K562 (cell line): ENCODE data around the gene BCAN. TPM values are rescaled to one million over a fixed set of nuclear protein-coding genes. Genes with fewer than 3 reads are reported as not detected.

Experiments used
- ATF1 ChIP-seq, 2 experiments: fragments of 450-650 bp in 1 of 2; IDR thresholded peaks; 2 replicates each; pipeline ENCODE4 v1.6.1; 2016; ENCODE audit warnings: missing compliant biosample characterization in 1 of 2, missing genetic modification characterization in 1 of 2
- CEBPB ChIP-seq: fragments of 450-650 bp; IDR thresholded peaks from 2 replicates; pipeline ENCODE4 v1.6.1; 2016; ENCODE audit warnings: missing genetic modification characterization, missing compliant biosample characterization
- COPS2 ChIP-seq: fragments of 450-650 bp; conservative IDR thresholded peaks from 2 replicates; pipeline ENCODE4 v1.6.1; 2016; ENCODE audit warnings: mild to moderate bottlenecking, moderate library complexity
- DACH1 ChIP-seq: fragments of 450-650 bp; IDR thresholded peaks from 2 replicates; pipeline ENCODE4 v1.6.1; 2018; ENCODE audit not compliant: partially characterized antibody
- ETS1 ChIP-seq: conservative IDR thresholded peaks from 2 replicates; pipeline ENCODE4 v1.6.1; 2011; ENCODE audit warnings: low read depth, mild to moderate bottlenecking, low read length; ENCODE audit not compliant: control insufficient read depth
- FOXK1 ChIP-seq: sonication (generic); formaldehyde crosslinking; IDR thresholded peaks from 2 replicates; pipeline ENCODE4 v1.8.0; 2022; ENCODE audit warnings: missing genetic modification reagents, mild to moderate bottlenecking, borderline replicate concordance
- FOXM1 ChIP-seq, 2 experiments: fragments of 450-650 bp in 1 of 2; sonication (generic) in 1 of 2; formaldehyde crosslinking in 1 of 2; IDR thresholded peaks; 2 replicates each; pipeline versions ENCODE4 v1.6.1 to v1.9.0; 2017 to 2022; ENCODE audit warnings: low read depth in 2 of 2, mild to moderate bottlenecking in 2 of 2, missing genetic modification reagents in 1 of 2, moderate library complexity in 1 of 2
- MAFF ChIP-seq: IDR thresholded peaks from 2 replicates; pipeline ENCODE4 v1.6.1; 2012; ENCODE audit warnings: low read length, improper control_type of control experiment
- MLLT1 ChIP-seq, 2 experiments: fragments of 450-650 bp; IDR thresholded peaks; 2 replicates each; pipeline ENCODE4 v1.6.1; 2016
- NCOA2 ChIP-seq, 2 experiments: fragments of 450-650 bp; IDR thresholded peaks; 2 replicates each; pipeline ENCODE4 v1.6.1; 2018; ENCODE audit warnings: mild to moderate bottlenecking in 2 of 2, moderate library complexity in 1 of 2; ENCODE audit not compliant: partially characterized antibody in 2 of 2
- NFIX ChIP-seq: fragments of 250-450 bp; sonication (Bioruptor Pico); IDR thresholded peaks from 2 replicates; pipeline ENCODE4 v1.4.0; 2020; ENCODE audit warnings: low read depth, mild to moderate bottlenecking, moderate library complexity
- SMARCA5 ChIP-seq: fragments of 450-650 bp; IDR thresholded peaks from 2 replicates; pipeline ENCODE4 v1.6.1; 2016
- SMARCC2 ChIP-seq: fragments of 450-650 bp; IDR thresholded peaks from 2 replicates; pipeline ENCODE4 v1.6.1; 2017; ENCODE audit warnings: antibody characterized with exemption, moderate library complexity, mild to moderate bottlenecking, low read depth
- SRSF9 ChIP-seq: fragments of 200-400 bp; formaldehyde crosslinking; IDR thresholded peaks from 2 replicates; pipeline ENCODE4 v1.6.1; 2017; ENCODE audit warnings: low read depth, low read length, borderline replicate concordance
- STAT5A ChIP-seq: IDR thresholded peaks from 2 replicates; pipeline ENCODE4 v1.6.1; 2012; ENCODE audit warnings: low read length, inconsistent platforms, borderline replicate concordance
- SUPT5H ChIP-seq: fragments of 450-650 bp; IDR thresholded peaks from 2 replicates; pipeline ENCODE4 v1.6.1; 2016
- TBP ChIP-seq: optimal IDR thresholded peaks from 2 replicates; pipeline ENCODE3; 2011; ENCODE audit warnings: low read depth, low read length, improper control_type of control experiment
- TCF7 ChIP-seq: sonication (generic); IDR thresholded peaks from 2 replicates; pipeline ENCODE4 v1.6.1; 2016; ENCODE audit warnings: antibody characterized with exemption, borderline replicate concordance
- TOE1 ChIP-seq, 2 experiments: fragments of 450-650 bp in 1 of 2; sonication (generic) in 1 of 2; formaldehyde crosslinking in 1 of 2; IDR thresholded peaks; 2 replicates each; pipeline versions ENCODE4 v1.7.1 to v1.8.0; 2016 to 2022; ENCODE audit warnings: borderline replicate concordance in 2 of 2, mild to moderate bottlenecking in 2 of 2, antibody characterized with exemption in 1 of 2, inconsistent platforms in 1 of 2, low read depth in 1 of 2, missing genetic modification reagents in 1 of 2, moderate library complexity in 1 of 2
- VEZF1 ChIP-seq: fragments of 200-800 bp; sonication (Bioruptor generic); IDR thresholded peaks from 2 replicates; pipeline ENCODE4 v1.6.1; 2017; ENCODE audit warnings: missing genetic modification characterization, missing compliant biosample characterization
- ZNF224 ChIP-seq: sonication (generic); formaldehyde crosslinking; IDR thresholded peaks from 2 replicates; pipeline ENCODE4 v1.8.0; 2022; ENCODE audit warnings: mild to moderate bottlenecking, missing genetic modification reagents
- ZNF354B ChIP-seq: fragments of 250-450 bp; sonication (Bioruptor Pico); IDR thresholded peaks from 2 replicates; pipeline ENCODE4 v1.4.0; 2020
- ZNF551 ChIP-seq: fragments of 250-450 bp; sonication (Bioruptor Pico); IDR thresholded peaks from 2 replicates; pipeline ENCODE4 v1.5.0; 2021; ENCODE audit warnings: mild to moderate bottlenecking, moderate library complexity
- polyA plus RNA-seq, 8 experiments: library from polyadenylated mRNA; depleted of rRNA in 4 of 8; stranded (reverse) in 5 of 8; unstranded in 3 of 8; fragments of >200 nt; fragmentation: Nextera tagmentation in 2 of 8; fragmentation: Illumina TruSeq in 1 of 8; extraction: Ambion mirVana in 2 of 8; extraction: Trizol in 1 of 8; gene quantifications; 2 replicates each; pipeline versions ENCODE4 v1.2.1 to v1.2.3, GENCODE V29; 2011 to 2014; ENCODE audit warnings: inconsistent platforms in 1 of 8, missing spikeins in 1 of 8
- total RNA-seq, 7 experiments: library from RNA; depleted of rRNA in 6 of 7; stranded (reverse); fragments of >200 nt in 6 of 7; fragmentation: Illumina TruSeq in 2 of 7; extraction: Trizol in 2 of 7; gene quantifications; 2 replicates each; pipeline versions ENCODE4 v1.2.1 to v1.2.3, GENCODE V29; 2011 to 2021; ENCODE audit warnings: low replicate concordance in 1 of 7

The BCAN gene
- total and polyA plus RNA-seq, 9 of the 15 experiments (the other 6 are each of a cell fraction or from before 2014, with no cell fraction given) = 0.04 to 0.33 (median 0.14) TPM; not detected in 5

GRCh38 chr1:156656806-156657740 lies 15.2 kb downstream of the BCAN start (continued):
- TF ChIP-seq VEZF1 (CRISPR knock-in tag) (0 out of 2 replicates have a peak, but pooled peaks have one; percentile 23), FOXK1 (CRISPR knock-in tag) (no peak), COPS2 (no peak), TBP (peak; percentile 24), ZNF224 (CRISPR knock-in tag) (no peak), SMARCA5 (no peak), CEBPB (tag) (no peak), NCOA2 (IDR thresholded peaks at IDR 0.05; ENCODE audit: partially characterized antibody in 2 of 2) (no peak), DACH1 (no peak), ETS1 (no peak), TCF7 (no peak), STAT5A (no peak), FOXM1 (IDR thresholded peaks at IDR 0.05; ENCODE audit: low read depth) (no peak), FOXM1 (CRISPR knock-in tag; IDR thresholded peaks at IDR 0.05; ENCODE audit: low read depth) (no peak), SRSF9 (no peak), MAFF (no peak), ZNF551 (CRISPR knock-in tag) (no peak), ZNF354B (CRISPR knock-in tag) (no peak), ATF1 (CRISPR knock-in tag; IDR thresholded peaks at IDR 0.05) (no peak), ATF1 (tag; IDR thresholded peaks at IDR 0.05) (no peak), TOE1 (IDR thresholded peaks at IDR 0.05; ENCODE audit: borderline replicate concordance) (no peak), TOE1 (CRISPR knock-in tag; IDR thresholded peaks at IDR 0.05; ENCODE audit: borderline replicate concordance, low read depth) (no peak), NFIX (CRISPR knock-in tag) (no peak), SUPT5H (no peak; the same call in 1 of the 2 replicates), MLLT1 (IDR thresholded peaks at IDR 0.05) (no peak), SMARCC2 (no peak)
